Measurements from ENCODE around the gene RASGRF1. TPM values are rescaled to one million over a fixed set of nuclear protein-coding genes. Genes with fewer than 3 reads are reported as not detected.

The RASGRF1 gene
- polyA plus RNA-seq, 3 donors: 0.11 TPM; not detected in 2

DNA sequence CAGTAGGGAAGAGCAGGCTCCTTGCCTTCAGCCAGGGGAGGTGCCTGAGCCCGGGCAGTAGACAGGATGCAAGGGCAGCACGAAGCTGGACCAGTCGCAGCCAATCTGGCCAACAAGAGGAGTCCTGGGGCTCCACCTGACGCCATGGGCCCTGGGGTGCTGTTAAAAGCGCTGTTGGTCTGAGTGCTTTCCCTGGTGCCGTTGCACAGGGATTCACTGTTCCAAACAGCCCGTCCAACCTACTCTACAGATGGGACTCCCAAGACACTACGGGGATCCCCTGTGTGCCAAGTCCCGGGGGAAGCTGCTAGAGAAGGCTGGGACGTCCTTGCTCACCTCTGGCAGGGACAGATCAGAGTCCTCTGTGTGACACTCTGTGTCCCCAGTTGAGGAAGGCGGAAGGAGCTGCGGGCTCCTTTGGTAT is 146.4 kb downstream of the RASGRF1 start:
- TF ChIP-seq, protein P1, sequence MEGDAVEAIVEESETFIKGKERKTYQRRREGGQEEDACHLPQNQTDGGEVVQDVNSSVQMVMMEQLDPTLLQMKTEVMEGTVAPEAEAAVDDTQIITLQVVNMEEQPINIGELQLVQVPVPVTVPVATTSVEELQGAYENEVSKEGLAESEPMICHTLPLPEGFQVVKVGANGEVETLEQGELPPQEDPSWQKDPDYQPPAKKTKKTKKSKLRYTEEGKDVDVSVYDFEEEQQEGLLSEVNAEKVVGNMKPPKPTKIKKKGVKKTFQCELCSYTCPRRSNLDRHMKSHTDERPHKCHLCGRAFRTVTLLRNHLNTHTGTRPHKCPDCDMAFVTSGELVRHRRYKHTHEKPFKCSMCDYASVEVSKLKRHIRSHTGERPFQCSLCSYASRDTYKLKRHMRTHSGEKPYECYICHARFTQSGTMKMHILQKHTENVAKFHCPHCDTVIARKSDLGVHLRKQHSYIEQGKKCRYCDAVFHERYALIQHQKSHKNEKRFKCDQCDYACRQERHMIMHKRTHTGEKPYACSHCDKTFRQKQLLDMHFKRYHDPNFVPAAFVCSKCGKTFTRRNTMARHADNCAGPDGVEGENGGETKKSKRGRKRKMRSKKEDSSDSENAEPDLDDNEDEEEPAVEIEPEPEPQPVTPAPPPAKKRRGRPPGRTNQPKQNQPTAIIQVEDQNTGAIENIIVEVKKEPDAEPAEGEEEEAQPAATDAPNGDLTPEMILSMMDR (IDR thresholded peaks at IDR 0.05): no peak
- H3K27ac Mint-ChIP-seq: peak overlapping the region; percentile 86 to 95 (median 90)
- peaks cover 0 to 2% (median 0%) of the 10 kb centered on the region in 7 donors for H3K9me3 Mint-ChIP-seq
- Histone ChIP-seq H3K27ac (ENCODE audit: low read depth in 1 of 2, low read length in 2 of 2) (peak overlapping the region; percentile 76 to 94), H3K36me3 (replicated peaks in 1 of 2; ENCODE audit: control insufficient read depth in 1 of 2, insufficient read depth in 2 of 2, low read length in 2 of 2) (no peaks in the 10 kb centered on the region), H3K4me2 (replicated peaks; ENCODE audit: extremely low read depth, low read length, poor library complexity, severe bottlenecking) (peak overlapping the region; percentile 83), H3K9ac (ENCODE audit: insufficient read depth, low read length, poor library complexity, severe bottlenecking) (peak overlapping the region; percentile 88), H3K79me2 (ENCODE audit: insufficient read depth, low read length) (peaks cover 55% of the 10 kb centered on the region), H2AFZ (ENCODE audit: insufficient read depth, low read depth, low read length, poor library complexity, severe bottlenecking) (peak overlapping the region; percentile 95), H3K4me1 (ENCODE audit: control insufficient read depth in 1 of 2, insufficient read depth in 2 of 2, low read length in 2 of 2) (peaks cover 51 to 52% of the 10 kb centered on the region in 2 donors), H3K4me3 (replicated peaks in 1 of 3; ENCODE audit: low read depth in 2 of 3, low read length in 3 of 3) (peak overlapping the region; percentile 53 to 98 (median 95)), H3K9me3 (replicated peaks in 1 of 2; ENCODE audit: control insufficient read depth in 1 of 2, insufficient read depth in 1 of 2, low read length in 2 of 2) (no peaks in the 10 kb centered on the region), H3K27me3 (ENCODE audit: control insufficient read depth in 2 of 2, insufficient read depth in 2 of 2, low read length in 2 of 2) (no peaks in the 10 kb centered on the region), H4K20me1 (ENCODE audit: insufficient read depth, low read length) (peaks cover 8% of the 10 kb centered on the region)
- H3K4me3 Mint-ChIP-seq: peak overlapping the region; percentile 91 to 99
- peaks cover 6 to 13% (median 10%) of the 10 kb centered on the region in 3 donors for H3K27me3 Mint-ChIP-seq (ENCODE audit: low read depth in 3 of 3)
- peaks cover 8 to 15% of the 10 kb centered on the region in 2 donors for H3K36me3 Mint-ChIP-seq
- 67% methylated on average over 7 of the region's 12 CpGs for WGBS (ENCODE audit: insufficient coverage)
- peaks cover 52% of the 10 kb centered on the region for H3K4me1 Mint-ChIP-seq
- peak in 1 of 3 donors; percentile 8 for DNase-seq
- intact Hi-C loops (cut with micrococcal nuclease): loop anchor here in 1 of 2 donors (5.0 to 10.0 kb wide), 2 partner anchors 33 to 69 kb away; partner anchors contain the start of gene MORF4L1

DNA sequence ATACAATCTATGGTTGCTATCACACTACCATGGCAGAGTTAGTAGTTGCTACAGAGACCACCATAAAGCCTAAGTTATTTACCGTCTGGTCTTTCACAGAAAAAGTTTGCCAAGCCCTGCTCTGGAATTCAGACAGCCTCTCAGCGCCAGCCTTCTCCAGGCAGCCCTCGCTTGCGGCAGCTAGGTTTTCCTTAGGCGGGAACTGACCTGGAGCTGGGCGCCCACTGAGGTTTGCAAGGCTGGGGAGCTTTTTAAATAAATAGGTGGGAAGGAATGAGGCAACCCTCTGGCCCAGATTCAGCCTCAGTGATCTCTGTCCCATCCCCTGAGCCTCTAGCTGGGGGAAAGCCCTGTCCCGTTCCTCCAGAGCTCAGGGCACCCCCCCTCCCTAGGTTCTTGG is 146.9 kb downstream of the RASGRF1 start:
- Histone ChIP-seq H4K20me1 (ENCODE audit: insufficient read depth, low read length) (peaks cover 8% of the 10 kb centered on the region), H3K9me3 (replicated peaks in 1 of 2; ENCODE audit: control insufficient read depth in 1 of 2, insufficient read depth in 1 of 2, low read length in 2 of 2) (no peaks in the 10 kb centered on the region), H3K27ac (ENCODE audit: low read depth in 1 of 2, low read length in 2 of 2) (peak overlapping the region; percentile 76 to 94), H3K4me2 (replicated peaks; ENCODE audit: extremely low read depth, low read length, poor library complexity, severe bottlenecking) (peak overlapping the region; percentile 83), H3K79me2 (ENCODE audit: insufficient read depth, low read length) (peaks cover 55% of the 10 kb centered on the region), H3K9ac (ENCODE audit: insufficient read depth, low read length, poor library complexity, severe bottlenecking) (peak overlapping the region; percentile 88), H3K27me3 (ENCODE audit: control insufficient read depth in 2 of 2, insufficient read depth in 2 of 2, low read length in 2 of 2) (no peaks in the 10 kb centered on the region), H2AFZ (ENCODE audit: insufficient read depth, low read depth, low read length, poor library complexity, severe bottlenecking) (peak overlapping the region; percentile 95), H3K4me3 (replicated peaks in 1 of 3; ENCODE audit: low read depth in 2 of 3, low read length in 3 of 3) (peak overlapping the region; percentile 53 to 98 (median 95)), H3K36me3 (replicated peaks in 1 of 2; ENCODE audit: control insufficient read depth in 1 of 2, insufficient read depth in 2 of 2, low read length in 2 of 2) (no peaks in the 10 kb centered on the region), H3K4me1 (ENCODE audit: control insufficient read depth in 1 of 2, insufficient read depth in 2 of 2, low read length in 2 of 2) (peaks cover 56% of the 10 kb centered on the region in 2 donors)
- H3K27me3 Mint-ChIP-seq (ENCODE audit: low read depth in 3 of 3): peaks cover 6 to 13% (median 10%) of the 10 kb centered on the region in 3 donors
- H3K27ac Mint-ChIP-seq: peak overlapping the region; percentile 68 to 95 (median 90)
- no peak for DNase-seq
- WGBS (ENCODE audit: insufficient coverage): 95% methylated on average over 4 of the region's 7 CpGs
- intact Hi-C loops (cut with micrococcal nuclease): loop anchor here in 1 of 2 donors (5.0 to 10.0 kb wide), 2 partner anchors 34 to 69 kb away; partner anchors contain the start of gene MORF4L1
- H3K4me3 Mint-ChIP-seq: peak overlapping the region; percentile 91 to 99
- H3K36me3 Mint-ChIP-seq: peaks cover 8 to 16% of the 10 kb centered on the region in 2 donors
- TF ChIP-seq, protein P1 (IDR thresholded peaks at IDR 0.05): no peak
- peaks cover 56% of the 10 kb centered on the region for H3K4me1 Mint-ChIP-seq
- H3K9me3 Mint-ChIP-seq: peaks cover 0 to 2% (median 0%) of the 10 kb centered on the region in 7 donors
